HEK293 (cell line): ENCODE data around the gene WHRN.

Source experiments
- CTCF ChIA-PET: fragments of 350-600 bp; formaldehyde crosslinking; extraction: SDS; loops from one replicate; lab custom pipeline; 2021; ENCODE audit warnings: antibody characterized with exemption; lab: Yijun Ruan, JAX
- POLR2A ChIA-PET: fragments of 300-600 bp; formaldehyde crosslinking; extraction: SDS; loops from one replicate; lab custom pipeline; 2020; ENCODE audit warnings: antibody characterized with exemption, inconsistent platforms; lab: Yijun Ruan, JAX
- H3K27ac ChIP-seq: fragments of 200-500 bp; sonication (Bioruptor generic); 2 replicates; pipeline ENCODE4 v1.5.1; 2014; ENCODE audit warnings: low read depth, low read length, control low read depth, inconsistent platforms; ENCODE audit errors: extremely low read depth
- H3K36me3 ChIP-seq, 2 experiments: fragments of 200-500 bp in 1 of 2; sonication (Bioruptor generic) in 1 of 2; 1 replicate in 1 of 2; 2 replicates in 1 of 2; pipeline ENCODE4 v1.5.1; 2014 to 2017; ENCODE audit warnings: inconsistent platforms in 2 of 2, low read length in 2 of 2; ENCODE audit not compliant: control insufficient read depth in 2 of 2, insufficient read depth in 1 of 2
- H3K4me1 ChIP-seq: fragments of 200-500 bp; sonication (Bioruptor generic); 2 replicates; pipeline ENCODE4 v1.5.1; 2014; ENCODE audit warnings: mild to moderate bottlenecking, low read length, inconsistent platforms; ENCODE audit not compliant: control insufficient read depth, insufficient read depth
- H3K4me3 ChIP-seq: 2 replicates; pipeline ENCODE4 v1.5.1; 2011; ENCODE audit warnings: low read depth, mild to moderate bottlenecking, control low read depth, low read length, moderate library complexity
- H3K9me3 ChIP-seq: fragments of 200-500 bp; sonication (Bioruptor generic); 2 replicates; pipeline ENCODE4 v1.5.1; 2014; ENCODE audit warnings: low read depth, low read length, inconsistent platforms; ENCODE audit not compliant: control insufficient read depth, insufficient read depth
- KLF16 ChIP-seq: fragments of 450-650 bp; formaldehyde crosslinking; IDR thresholded peaks from 2 replicates; pipeline ENCODE4 v1.5.1; 2017; ENCODE audit warnings: missing biosample characterization, missing genetic modification characterization
- SP7 ChIP-seq: fragments of 450-650 bp; formaldehyde crosslinking; IDR thresholded peaks from 2 replicates; pipeline ENCODE4 v1.5.1; 2016; ENCODE audit warnings: missing biosample characterization, missing genetic modification characterization
- TRIM28 ChIP-seq: IDR thresholded peaks from 2 replicates; pipeline ENCODE4 v1.6.1; 2011; ENCODE audit warnings: low read length, control low read depth, borderline replicate concordance
- YY2 ChIP-seq: fragments of 450-650 bp; formaldehyde crosslinking; IDR thresholded peaks from 2 replicates; pipeline ENCODE4 v1.5.1; 2016; ENCODE audit warnings: missing biosample characterization, missing genetic modification characterization
- ZBTB17 ChIP-seq: fragments of 450-650 bp; formaldehyde crosslinking; IDR thresholded peaks from 2 replicates; pipeline ENCODE4 v1.5.1; 2016; ENCODE audit warnings: missing biosample characterization, missing genetic modification characterization
- ZBTB20 ChIP-seq: fragments of 450-650 bp; formaldehyde crosslinking; IDR thresholded peaks from 2 replicates; pipeline ENCODE4 v1.5.1; 2016; ENCODE audit warnings: missing biosample characterization, missing genetic modification characterization
- ZIC2 ChIP-seq: fragments of 450-650 bp; formaldehyde crosslinking; IDR thresholded peaks from 2 replicates; pipeline ENCODE4 v1.5.1; 2016; ENCODE audit warnings: missing biosample characterization, missing genetic modification characterization
- ZNF10 ChIP-seq: fragments of 450-650 bp; formaldehyde crosslinking; IDR thresholded peaks from 2 replicates; pipeline ENCODE4 v1.5.1; 2017; ENCODE audit warnings: missing biosample characterization, missing genetic modification characterization
- ZNF16 ChIP-seq: fragments of 450-650 bp; formaldehyde crosslinking; IDR thresholded peaks from 2 replicates; pipeline ENCODE4 v1.5.1; 2016; ENCODE audit warnings: low read depth, missing biosample characterization, missing genetic modification characterization
- ZNF274 ChIP-seq, 2 experiments: fragments of 200-500 bp in 1 of 2; fragments of 450-650 bp in 1 of 2; sonication (Bioruptor generic) in 1 of 2; formaldehyde crosslinking in 1 of 2; IDR thresholded peaks; 2 replicates each; pipeline versions ENCODE4 v1.5.1 to v1.6.1; 2014 to 2016; ENCODE audit warnings: borderline replicate concordance in 1 of 2, inconsistent platforms in 1 of 2, low read length in 1 of 2, missing biosample characterization in 1 of 2, missing genetic modification characterization in 1 of 2
- ZNF391 ChIP-seq: fragments of 450-650 bp; formaldehyde crosslinking; IDR thresholded peaks from 2 replicates; pipeline ENCODE4 v1.5.1; 2016; ENCODE audit warnings: low read depth, missing biosample characterization, missing genetic modification characterization, borderline replicate concordance
- ZNF600 ChIP-seq: fragments of 450-650 bp; formaldehyde crosslinking; IDR thresholded peaks from 2 replicates; pipeline ENCODE4 v1.5.1; 2016; ENCODE audit warnings: missing biosample characterization, missing genetic modification characterization
- ZNF76 ChIP-seq: fragments of 450-650 bp; formaldehyde crosslinking; IDR thresholded peaks from 2 replicates; pipeline ENCODE4; 2016; ENCODE audit warnings: low read depth, missing biosample characterization, missing genetic modification characterization, borderline replicate concordance
- ZSCAN16 ChIP-seq: fragments of 450-650 bp; formaldehyde crosslinking; IDR thresholded peaks from 2 replicates; pipeline ENCODE4 v1.5.1; 2016; ENCODE audit warnings: missing biosample characterization, missing genetic modification characterization
- TF ChIP-seq, protein P1 (sequence below): fragments of 450-650 bp; formaldehyde crosslinking; IDR thresholded peaks from 2 replicates; pipeline ENCODE4 v1.5.1; 2017; ENCODE audit warnings: missing biosample characterization, missing genetic modification characterization
- TF ChIP-seq, protein P2 (sequence below): fragments of 450-650 bp; formaldehyde crosslinking; IDR thresholded peaks from 2 replicates; pipeline ENCODE4 v1.5.1; 2017; ENCODE audit warnings: missing biosample characterization, missing genetic modification characterization
- TF ChIP-seq, protein P3 (sequence below): fragments of 450-650 bp; formaldehyde crosslinking; IDR thresholded peaks from 2 replicates; pipeline ENCODE4 v1.5.1; 2016; ENCODE audit warnings: missing biosample characterization, missing genetic modification characterization
- TF ChIP-seq, protein P4 (sequence below): fragments of 450-650 bp; formaldehyde crosslinking; IDR thresholded peaks from 2 replicates; pipeline ENCODE4 v1.5.1; 2017; ENCODE audit warnings: missing biosample characterization, missing genetic modification characterization

The WHRN gene

DNA sequence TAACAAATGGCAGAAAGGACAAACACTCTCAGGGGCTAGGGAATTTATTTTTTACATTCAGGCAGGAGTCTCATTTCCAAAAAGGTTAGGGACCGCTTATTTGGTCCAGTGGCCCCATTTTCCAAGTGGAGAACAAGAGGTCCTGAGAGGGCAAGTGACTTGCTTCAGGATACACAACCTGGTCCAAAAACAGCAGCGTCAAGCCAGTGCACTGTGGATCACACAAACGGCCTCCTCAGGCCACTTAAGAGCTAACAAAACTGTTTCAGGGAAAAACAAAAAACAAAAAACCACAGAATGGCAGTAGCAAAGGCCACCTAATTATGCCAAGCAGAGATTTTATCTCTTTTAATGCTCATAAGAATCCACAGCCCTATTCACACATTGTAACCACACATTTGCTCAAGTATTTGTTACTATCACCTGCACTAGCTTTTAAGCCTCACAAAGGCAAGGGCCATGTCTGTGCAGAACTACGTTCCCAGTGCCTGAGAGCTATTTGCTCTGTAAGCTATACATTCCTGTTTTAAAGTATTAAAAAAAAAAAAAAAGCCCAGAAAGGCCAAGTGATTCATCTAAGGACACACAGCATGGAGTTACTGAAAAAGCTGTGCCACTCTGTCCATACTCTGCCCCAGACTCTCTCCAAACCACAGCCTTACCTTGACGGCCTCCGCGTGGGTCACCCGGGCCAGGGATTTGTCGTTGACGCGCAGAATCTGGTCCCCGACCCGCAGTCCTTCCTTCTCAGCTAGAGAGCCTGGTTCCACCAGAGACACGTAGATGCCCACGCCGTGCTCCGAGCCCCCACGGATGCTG lies 1.5 kb downstream of the WHRN start (continued):
- TF ChIP-seq, protein P1, sequence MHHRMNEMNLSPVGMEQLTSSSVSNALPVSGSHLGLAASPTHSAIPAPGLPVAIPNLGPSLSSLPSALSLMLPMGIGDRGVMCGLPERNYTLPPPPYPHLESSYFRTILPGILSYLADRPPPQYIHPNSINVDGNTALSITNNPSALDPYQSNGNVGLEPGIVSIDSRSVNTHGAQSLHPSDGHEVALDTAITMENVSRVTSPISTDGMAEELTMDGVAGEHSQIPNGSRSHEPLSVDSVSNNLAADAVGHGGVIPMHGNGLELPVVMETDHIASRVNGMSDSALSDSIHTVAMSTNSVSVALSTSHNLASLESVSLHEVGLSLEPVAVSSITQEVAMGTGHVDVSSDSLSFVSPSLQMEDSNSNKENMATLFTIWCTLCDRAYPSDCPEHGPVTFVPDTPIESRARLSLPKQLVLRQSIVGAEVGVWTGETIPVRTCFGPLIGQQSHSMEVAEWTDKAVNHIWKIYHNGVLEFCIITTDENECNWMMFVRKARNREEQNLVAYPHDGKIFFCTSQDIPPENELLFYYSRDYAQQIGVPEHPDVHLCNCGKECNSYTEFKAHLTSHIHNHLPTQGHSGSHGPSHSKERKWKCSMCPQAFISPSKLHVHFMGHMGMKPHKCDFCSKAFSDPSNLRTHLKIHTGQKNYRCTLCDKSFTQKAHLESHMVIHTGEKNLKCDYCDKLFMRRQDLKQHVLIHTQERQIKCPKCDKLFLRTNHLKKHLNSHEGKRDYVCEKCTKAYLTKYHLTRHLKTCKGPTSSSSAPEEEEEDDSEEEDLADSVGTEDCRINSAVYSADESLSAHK = peak; percentile 11; the same call in 1 of the 2 replicates
- TF ChIP-seq KLF16 (tag by site-specific recombination) = no peak
- no peak for TF ChIP-seq ZNF10 (tag by site-specific recombination)
- TF ChIP-seq ZSCAN16 (tag by site-specific recombination) = no peak
- TF ChIP-seq ZNF274 (IDR thresholded peaks at IDR 0.05; ENCODE audit: low read length) = no peak
- TF ChIP-seq ZNF274 (tag by site-specific recombination; IDR thresholded peaks at IDR 0.05; ENCODE audit: borderline replicate concordance) = no peak
- TF ChIP-seq, protein P2, sequence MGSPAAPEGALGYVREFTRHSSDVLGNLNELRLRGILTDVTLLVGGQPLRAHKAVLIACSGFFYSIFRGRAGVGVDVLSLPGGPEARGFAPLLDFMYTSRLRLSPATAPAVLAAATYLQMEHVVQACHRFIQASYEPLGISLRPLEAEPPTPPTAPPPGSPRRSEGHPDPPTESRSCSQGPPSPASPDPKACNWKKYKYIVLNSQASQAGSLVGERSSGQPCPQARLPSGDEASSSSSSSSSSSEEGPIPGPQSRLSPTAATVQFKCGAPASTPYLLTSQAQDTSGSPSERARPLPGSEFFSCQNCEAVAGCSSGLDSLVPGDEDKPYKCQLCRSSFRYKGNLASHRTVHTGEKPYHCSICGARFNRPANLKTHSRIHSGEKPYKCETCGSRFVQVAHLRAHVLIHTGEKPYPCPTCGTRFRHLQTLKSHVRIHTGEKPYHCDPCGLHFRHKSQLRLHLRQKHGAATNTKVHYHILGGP (tag by site-specific recombination) = no peak
- TF ChIP-seq ZNF391 (tag by site-specific recombination) = no peak

DNA sequence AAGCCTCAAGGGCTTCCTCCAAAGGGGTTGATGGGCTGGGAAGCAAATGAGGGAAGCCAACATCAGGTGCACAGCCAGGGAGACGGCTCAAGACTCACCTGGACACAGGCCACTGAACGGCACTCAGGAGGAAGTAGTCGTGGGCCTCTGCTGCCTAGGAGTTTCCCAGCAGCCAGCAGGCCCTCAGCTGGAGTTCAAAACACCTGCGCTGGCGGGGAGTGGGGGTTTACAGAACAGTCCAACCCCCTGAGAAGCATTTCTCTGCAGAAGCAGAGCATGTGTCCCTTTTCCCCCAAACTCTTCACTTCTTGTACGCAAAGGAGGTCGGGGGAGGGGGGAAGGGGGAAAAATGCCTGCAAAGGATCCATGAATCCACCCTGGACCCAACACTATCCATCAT lies 2.3 kb downstream of the WHRN start:
- CTCF ChIA-PET = interaction anchor here (0.9 to 4.8 kb wide), 4 partner anchors 10 to 151 kb away, joined by 3 to 25 read pairs (median 6); no protein-coding TSS in a partner anchor
- TF ChIP-seq ZNF76 (tag by site-specific recombination) (0 out of 2 replicates have a peak, but pooled peaks have one; percentile 17), ZBTB20 (tag by site-specific recombination) (peak; percentile 35; the same call in 1 of the 2 replicates), SP7 (tag by site-specific recombination) (no peak), ZIC2 (tag by site-specific recombination) (peak; percentile 20; the same call in 1 of the 2 replicates), ZNF16 (tag by site-specific recombination) (no peak), TRIM28 (0 out of 2 replicates have a peak, but pooled peaks have one; percentile 25), ZBTB17 (tag by site-specific recombination) (0 out of 2 replicates have a peak, but pooled peaks have one; percentile 10), ZNF600 (tag by site-specific recombination) (peak; percentile 52; the same call in 1 of the 2 replicates)
- H3K4me1 ChIP-seq = peaks cover 10% of the 10 kb centered on the region
- peak overlapping the region; percentile 50 for H3K27ac ChIP-seq
- no peak overlapping the region for H3K4me3 ChIP-seq
- POLR2A ChIA-PET = interaction anchor here (1.5 to 5.5 kb wide), 2 partner anchors 49 to 85 kb away, joined by 7 to 31 read pairs; partner anchors contain the start of gene ATP6V1G1
- H3K9me3 ChIP-seq = no peaks in the 10 kb centered on the region
- H3K36me3 ChIP-seq = no peaks in the 10 kb centered on the region

DNA sequence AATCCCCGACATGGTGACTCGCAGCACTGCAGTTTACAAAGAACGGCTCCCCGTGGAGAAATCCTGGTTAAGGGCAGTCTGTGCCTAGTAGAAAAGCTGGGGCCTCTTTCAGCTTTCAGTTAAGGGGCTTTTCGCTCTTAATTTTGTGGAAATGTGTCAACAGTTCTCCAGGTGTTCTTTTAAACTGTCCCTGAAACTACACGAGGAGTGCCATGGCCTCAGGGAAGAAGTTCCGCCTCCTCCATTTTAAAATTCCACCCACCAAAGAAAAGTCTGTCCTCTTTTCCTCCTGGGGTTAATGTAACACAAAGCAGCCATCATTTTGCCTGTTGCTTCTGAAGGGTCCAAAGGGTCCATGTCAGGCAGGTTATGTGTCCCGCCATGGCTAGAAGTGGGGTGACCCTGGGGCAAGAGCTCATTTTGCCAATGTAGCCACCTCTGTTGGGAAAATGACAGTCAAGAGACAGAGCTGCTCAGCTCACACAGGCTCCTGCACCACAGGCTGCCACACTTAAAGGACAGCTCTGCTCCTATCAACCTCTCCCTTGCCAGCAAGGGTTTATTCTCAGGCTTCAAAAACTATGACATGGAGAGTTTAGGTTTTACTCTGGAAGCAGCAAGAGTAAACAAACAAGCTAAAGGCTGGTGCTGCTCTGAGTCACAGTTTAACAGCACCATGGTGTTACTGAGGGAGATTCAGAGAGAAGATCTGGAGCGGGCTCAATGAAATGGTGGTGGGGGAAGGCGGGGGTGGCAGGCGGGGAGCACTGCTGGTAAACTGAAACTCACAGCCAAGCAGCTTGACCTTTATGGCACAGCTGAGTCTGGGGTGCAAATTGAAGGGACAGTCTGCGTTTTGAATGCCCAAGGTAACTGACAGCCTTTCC lies 3.2 kb downstream of the WHRN start:
- ChIA-PET CTCF (interaction anchor here (0.6 to 4.8 kb wide), 8 partner anchors 10 to 765 kb away, joined by 3 to 25 read pairs (median 4); no protein-coding TSS in a partner anchor), POLR2A (interaction anchor here (1.0 to 5.5 kb wide), 4 partner anchors 14 to 86 kb away, joined by 3 to 31 read pairs (median 5); partner anchors contain the start of gene ATP6V1G1)
- peak overlapping the region; percentile 74 for H3K27ac ChIP-seq
- peak; percentile 35; the same call in 1 of the 2 replicates for TF ChIP-seq YY2 (tag by site-specific recombination)
- TF ChIP-seq, protein P3, sequence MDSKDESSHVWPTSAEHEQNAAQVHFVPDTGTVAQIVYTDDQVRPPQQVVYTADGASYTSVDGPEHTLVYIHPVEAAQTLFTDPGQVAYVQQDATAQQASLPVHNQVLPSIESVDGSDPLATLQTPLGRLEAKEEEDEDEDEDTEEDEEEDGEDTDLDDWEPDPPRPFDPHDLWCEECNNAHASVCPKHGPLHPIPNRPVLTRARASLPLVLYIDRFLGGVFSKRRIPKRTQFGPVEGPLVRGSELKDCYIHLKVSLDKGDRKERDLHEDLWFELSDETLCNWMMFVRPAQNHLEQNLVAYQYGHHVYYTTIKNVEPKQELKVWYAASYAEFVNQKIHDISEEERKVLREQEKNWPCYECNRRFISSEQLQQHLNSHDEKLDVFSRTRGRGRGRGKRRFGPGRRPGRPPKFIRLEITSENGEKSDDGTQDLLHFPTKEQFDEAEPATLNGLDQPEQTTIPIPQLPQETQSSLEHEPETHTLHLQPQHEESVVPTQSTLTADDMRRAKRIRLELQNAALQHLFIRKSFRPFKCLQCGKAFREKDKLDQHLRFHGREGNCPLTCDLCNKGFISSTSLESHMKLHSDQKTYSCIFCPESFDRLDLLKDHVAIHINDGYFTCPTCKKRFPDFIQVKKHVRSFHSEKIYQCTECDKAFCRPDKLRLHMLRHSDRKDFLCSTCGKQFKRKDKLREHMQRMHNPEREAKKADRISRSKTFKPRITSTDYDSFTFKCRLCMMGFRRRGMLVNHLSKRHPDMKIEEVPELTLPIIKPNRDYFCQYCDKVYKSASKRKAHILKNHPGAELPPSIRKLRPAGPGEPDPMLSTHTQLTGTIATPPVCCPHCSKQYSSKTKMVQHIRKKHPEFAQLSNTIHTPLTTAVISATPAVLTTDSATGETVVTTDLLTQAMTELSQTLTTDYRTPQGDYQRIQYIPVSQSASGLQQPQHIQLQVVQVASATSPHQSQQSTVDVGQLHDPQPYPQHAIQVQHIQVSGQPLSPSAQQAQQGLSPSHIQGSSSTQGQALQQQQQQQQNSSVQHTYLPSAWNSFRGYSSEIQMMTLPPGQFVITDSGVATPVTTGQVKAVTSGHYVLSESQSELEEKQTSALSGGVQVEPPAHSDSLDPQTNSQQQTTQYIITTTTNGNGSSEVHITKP (tag by site-specific recombination) = peak; percentile 52
- peak; percentile 39; the same call in 1 of the 2 replicates for TF ChIP-seq ZNF600 (tag by site-specific recombination)
- TF ChIP-seq, protein P4, sequence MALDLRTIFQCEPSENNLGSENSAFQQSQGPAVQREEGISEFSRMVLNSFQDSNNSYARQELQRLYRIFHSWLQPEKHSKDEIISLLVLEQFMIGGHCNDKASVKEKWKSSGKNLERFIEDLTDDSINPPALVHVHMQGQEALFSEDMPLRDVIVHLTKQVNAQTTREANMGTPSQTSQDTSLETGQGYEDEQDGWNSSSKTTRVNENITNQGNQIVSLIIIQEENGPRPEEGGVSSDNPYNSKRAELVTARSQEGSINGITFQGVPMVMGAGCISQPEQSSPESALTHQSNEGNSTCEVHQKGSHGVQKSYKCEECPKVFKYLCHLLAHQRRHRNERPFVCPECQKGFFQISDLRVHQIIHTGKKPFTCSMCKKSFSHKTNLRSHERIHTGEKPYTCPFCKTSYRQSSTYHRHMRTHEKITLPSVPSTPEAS = 0 out of 2 replicates have a peak, but pooled peaks have one; percentile 17

More for the DNA sequence above, 3.2 kb downstream of the WHRN start:
- no peaks in the 10 kb centered on the region for H3K9me3 ChIP-seq
- H3K4me3 ChIP-seq = no peak overlapping the region; the same call in 1 of the 2 replicates
- H3K4me1 ChIP-seq = peaks cover 10% of the 10 kb centered on the region
- no peaks in the 10 kb centered on the region for H3K36me3 ChIP-seq
